ENCODE results near the gene SYT12.

Gene SYT12

GRCh38 chr11:67027483-67027930, 4.6 kb downstream of the SYT12 start:
- TF ChIP-seq CTCF (IDR thresholded peaks at IDR 0.05; ENCODE audit: borderline replicate concordance, extremely low read depth, low read length, poor library complexity, severe bottlenecking) (no peak), EZH2 (IDR thresholded peaks at IDR 0.05; ENCODE audit: borderline replicate concordance, low read depth, low read length, severe bottlenecking) (no peak)
- Histone ChIP-seq H3K9ac (ENCODE audit: low read depth, low read length) (no peak overlapping the region), H3K4me2 (ENCODE audit: insufficient read depth, low read length) (no peak overlapping the region), H3K27me3 (ENCODE audit: insufficient read depth, low read length, poor library complexity) (peaks cover 15% of the 10 kb centered on the region), H2AFZ (ENCODE audit: low read depth, low read length) (no peak overlapping the region), H4K20me1 (ENCODE audit: insufficient read depth, low read length) (peaks cover 15% of the 10 kb centered on the region), H3K36me3 (ENCODE audit: insufficient read depth, low read length) (no peaks in the 10 kb centered on the region), H3K4me1 (ENCODE audit: insufficient read depth, low read length) (peaks cover 17% of the 10 kb centered on the region), H3K79me2 (ENCODE audit: insufficient read depth, low read length) (no peaks in the 10 kb centered on the region), H3K27ac (ENCODE audit: low read length) (no peak overlapping the region), H3K9me3 (ENCODE audit: insufficient read depth, low read length, severe bottlenecking) (no peaks in the 10 kb centered on the region), H3K4me3 (ENCODE audit: low read depth in 1 of 2, low read length in 2 of 2) (no peak overlapping the region)
- ATAC-seq (ENCODE audit: insufficient read depth, low read depth) (no peak), DNase-seq (no peak)

GRCh38 chr11:67027943-67028542, 5.1 kb downstream of the SYT12 start:
- H3K4me1 ChIP-seq (ENCODE audit: insufficient read depth, low read length), result peaks cover 17% of the 10 kb centered on the region
- no peaks in the 10 kb centered on the region for H3K79me2 ChIP-seq (ENCODE audit: insufficient read depth, low read length)
- H4K20me1 ChIP-seq (ENCODE audit: insufficient read depth, low read length), result peaks cover 15% of the 10 kb centered on the region
- TF ChIP-seq EZH2 (IDR thresholded peaks at IDR 0.05; ENCODE audit: borderline replicate concordance, low read depth, low read length, severe bottlenecking), result no peak
- TF ChIP-seq CTCF (IDR thresholded peaks at IDR 0.05; ENCODE audit: borderline replicate concordance, extremely low read depth, low read length, poor library complexity, severe bottlenecking), result no peak
- no peak for ATAC-seq (ENCODE audit: insufficient read depth, low read depth)
- H2AFZ ChIP-seq (ENCODE audit: low read depth, low read length), result no peak overlapping the region
- no peak overlapping the region for H3K9ac ChIP-seq (ENCODE audit: low read depth, low read length)
- no peak overlapping the region for H3K4me3 ChIP-seq (ENCODE audit: low read depth in 1 of 2, low read length in 2 of 2)
- no peak overlapping the region for H3K4me2 ChIP-seq (ENCODE audit: insufficient read depth, low read length)
- H3K27ac ChIP-seq (ENCODE audit: low read length), result no peak overlapping the region
- DNase-seq, result no peak
- H3K27me3 ChIP-seq (ENCODE audit: insufficient read depth, low read length, poor library complexity), result peaks cover 15% of the 10 kb centered on the region
- no peaks in the 10 kb centered on the region for H3K9me3 ChIP-seq (ENCODE audit: insufficient read depth, low read length, severe bottlenecking)
- no peaks in the 10 kb centered on the region for H3K36me3 ChIP-seq (ENCODE audit: insufficient read depth, low read length)

GRCh38 chr11:67029146-67029545, 6.2 kb downstream of the SYT12 start:
- Histone ChIP-seq H3K9ac (ENCODE audit: low read depth, low read length) (no peak overlapping the region), H3K79me2 (ENCODE audit: insufficient read depth, low read length) (no peaks in the 10 kb centered on the region), H3K27me3 (ENCODE audit: insufficient read depth, low read length, poor library complexity) (peaks cover 15% of the 10 kb centered on the region), H3K4me2 (ENCODE audit: insufficient read depth, low read length) (no peak overlapping the region), H3K4me3 (ENCODE audit: low read depth in 1 of 2, low read length in 2 of 2) (no peak overlapping the region), H3K27ac (ENCODE audit: low read length) (no peak overlapping the region), H3K4me1 (ENCODE audit: insufficient read depth, low read length) (peaks cover 9% of the 10 kb centered on the region), H3K36me3 (ENCODE audit: insufficient read depth, low read length) (no peaks in the 10 kb centered on the region), H3K9me3 (ENCODE audit: insufficient read depth, low read length, severe bottlenecking) (no peaks in the 10 kb centered on the region), H4K20me1 (ENCODE audit: insufficient read depth, low read length) (peaks cover 13% of the 10 kb centered on the region; the same call in 1 of the 2 replicates), H2AFZ (ENCODE audit: low read depth, low read length) (no peak overlapping the region)
- TF ChIP-seq CTCF (IDR thresholded peaks at IDR 0.05; ENCODE audit: borderline replicate concordance, extremely low read depth, low read length, poor library complexity, severe bottlenecking) (no peak), EZH2 (IDR thresholded peaks at IDR 0.05; ENCODE audit: borderline replicate concordance, low read depth, low read length, severe bottlenecking) (no peak)
- DNase-seq (no peak), ATAC-seq (ENCODE audit: insufficient read depth, low read depth) (no peak)
